Nephron progenitor cell (in vitro differentiated cells): ENCODE results near the gene PRR5.

Experiments used
- DNase-seq: peaks from one replicate; pipeline ENCODE4 v3.0.0; 2021
- H3K27ac Mint-ChIP-seq: 2 replicates; pipeline ENCODE4 v1.8.0; 2021; ENCODE audit warnings: mild to moderate bottlenecking, moderate library complexity, mixed read lengths
- H3K27me3 Mint-ChIP-seq: 2 replicates; pipeline ENCODE4 v1.8.0; 2021; ENCODE audit warnings: mild to moderate bottlenecking, low read depth, mixed read lengths; ENCODE audit not compliant: poor library complexity
- H3K36me3 Mint-ChIP-seq: 2 replicates; pipeline ENCODE4 v1.8.0; 2021; ENCODE audit warnings: low read depth, mixed read lengths
- H3K4me1 Mint-ChIP-seq: 2 replicates; pipeline ENCODE4 v1.8.0; 2021; ENCODE audit warnings: mixed read lengths
- H3K4me3 Mint-ChIP-seq: 2 replicates; pipeline ENCODE4 v1.8.0; 2021; ENCODE audit warnings: mild to moderate bottlenecking, moderate library complexity, mixed read lengths
- H3K9me3 Mint-ChIP-seq: 2 replicates; pipeline ENCODE4 v1.8.0; 2021; ENCODE audit warnings: mild to moderate bottlenecking, moderate library complexity, mixed read lengths
- CTCF ChIP-seq: fragments of 200-600 bp; sonication (generic); IDR thresholded peaks from 2 replicates; pipeline ENCODE4 v1.5.0; 2021; ENCODE audit warnings: antibody characterized with exemption

PRR5 gene

GRCh38 chr22:44701187-44701790, 715 bp upstream of the PRR5 start:
- H3K4me1 Mint-ChIP-seq, result peaks cover 52% of the 10 kb centered on the region
- DNase-seq, result no peak
- peak overlapping the region; percentile 28 for H3K4me3 Mint-ChIP-seq
- H3K36me3 Mint-ChIP-seq, result no peaks in the 10 kb centered on the region
- H3K9me3 Mint-ChIP-seq, result no peaks in the 10 kb centered on the region
- peaks cover 35% of the 10 kb centered on the region for H3K27me3 Mint-ChIP-seq
- no peak overlapping the region for H3K27ac Mint-ChIP-seq
- no peak for TF ChIP-seq CTCF

DNA sequence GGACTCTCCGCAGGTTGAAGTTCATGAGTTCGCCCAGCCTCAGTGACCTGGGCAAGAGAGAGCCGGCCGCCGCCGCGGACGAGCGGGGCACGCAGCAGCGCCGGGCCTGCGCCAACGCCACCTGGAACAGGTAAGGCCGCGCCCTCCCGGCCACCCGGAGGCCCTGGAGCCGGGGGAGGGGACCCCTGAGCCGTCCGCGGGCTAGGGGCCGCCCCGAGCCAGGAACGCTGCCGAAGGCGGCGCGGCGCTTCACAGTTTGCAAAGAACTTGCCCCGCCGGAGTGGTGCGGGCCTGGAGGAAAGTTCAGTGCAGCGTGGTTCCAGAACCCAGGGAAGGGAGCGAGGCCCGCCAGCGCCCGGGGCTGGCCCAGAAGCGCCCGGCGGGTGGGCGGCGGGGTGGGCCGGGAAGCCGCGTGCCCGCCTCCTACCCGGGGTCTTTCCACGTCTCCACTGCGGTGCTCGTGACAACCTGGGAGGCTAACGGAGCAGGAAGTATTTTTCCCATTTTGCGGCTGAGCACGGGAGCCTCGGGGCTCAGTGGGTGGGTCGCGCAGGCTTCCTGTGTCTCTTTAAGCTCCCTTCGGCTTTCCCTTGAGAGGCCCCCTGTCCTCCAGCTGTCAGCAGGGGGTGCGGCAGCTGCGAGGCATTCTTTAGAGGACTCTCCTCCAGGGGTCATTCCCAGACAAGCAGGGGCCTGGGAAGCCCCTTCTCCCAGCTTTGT, 635 bp downstream of the PRR5 start:
- peak; percentile 50 for DNase-seq
- H3K27ac Mint-ChIP-seq, result no peak overlapping the region

GRCh38 chr22:44703255-44703870, 1.4 kb downstream of the PRR5 start:
- Mint-ChIP-seq H3K4me1 (peaks cover 62% of the 10 kb centered on the region), H3K27me3 (peaks cover 35% of the 10 kb centered on the region), H3K27ac (no peak overlapping the region), H3K36me3 (no peaks in the 10 kb centered on the region), H3K9me3 (no peaks in the 10 kb centered on the region), H3K4me3 (peak overlapping the region; percentile 81)
- TF ChIP-seq CTCF, result no peak
- DNase-seq, result no peak

More for the DNA sequence above, 635 bp downstream of the PRR5 start:
- Mint-ChIP-seq H3K9me3 (no peaks in the 10 kb centered on the region), H3K36me3 (no peaks in the 10 kb centered on the region), H3K4me3 (peak overlapping the region; percentile 81), H3K4me1 (peaks cover 62% of the 10 kb centered on the region), H3K27me3 (peaks cover 35% of the 10 kb centered on the region)
- TF ChIP-seq CTCF, result no peak

- no peak overlapping the region for H3K27ac Mint-ChIP-seq
- no peaks in the 10 kb centered on the region for H3K9me3 Mint-ChIP-seq
- no peak for TF ChIP-seq CTCF
- H3K27me3 Mint-ChIP-seq, result peaks cover 35% of the 10 kb centered on the region
- H3K4me3 Mint-ChIP-seq, result no peak overlapping the region
- no peaks in the 10 kb centered on the region for H3K36me3 Mint-ChIP-seq
- peaks cover 57% of the 10 kb centered on the region for H3K4me1 Mint-ChIP-seq
- DNase-seq, result no peak
Measured at GRCh38 chr22:44704159-44705021, 2.4 kb downstream of the PRR5 start.

GRCh38 chr22:44705022-44705297, 3.0 kb downstream of the PRR5 start:
- no peaks in the 10 kb centered on the region for H3K9me3 Mint-ChIP-seq
- no peak for DNase-seq
- no peak for TF ChIP-seq CTCF
- peaks cover 55% of the 10 kb centered on the region for H3K4me1 Mint-ChIP-seq
- H3K27me3 Mint-ChIP-seq, result peaks cover 35% of the 10 kb centered on the region
- no peaks in the 10 kb centered on the region for H3K36me3 Mint-ChIP-seq
- H3K27ac Mint-ChIP-seq, result no peak overlapping the region
- H3K4me3 Mint-ChIP-seq, result peak overlapping the region; percentile 23
